ENCODE measurements around the gene EPM2A. TPM values are rescaled to one million over a fixed set of nuclear protein-coding genes. Genes with fewer than 3 reads are reported as not detected.

Gene EPM2A
- polyA plus RNA-seq, result 1 to 10 TPM; 1.6 to 3.1 TPM

DNA sequence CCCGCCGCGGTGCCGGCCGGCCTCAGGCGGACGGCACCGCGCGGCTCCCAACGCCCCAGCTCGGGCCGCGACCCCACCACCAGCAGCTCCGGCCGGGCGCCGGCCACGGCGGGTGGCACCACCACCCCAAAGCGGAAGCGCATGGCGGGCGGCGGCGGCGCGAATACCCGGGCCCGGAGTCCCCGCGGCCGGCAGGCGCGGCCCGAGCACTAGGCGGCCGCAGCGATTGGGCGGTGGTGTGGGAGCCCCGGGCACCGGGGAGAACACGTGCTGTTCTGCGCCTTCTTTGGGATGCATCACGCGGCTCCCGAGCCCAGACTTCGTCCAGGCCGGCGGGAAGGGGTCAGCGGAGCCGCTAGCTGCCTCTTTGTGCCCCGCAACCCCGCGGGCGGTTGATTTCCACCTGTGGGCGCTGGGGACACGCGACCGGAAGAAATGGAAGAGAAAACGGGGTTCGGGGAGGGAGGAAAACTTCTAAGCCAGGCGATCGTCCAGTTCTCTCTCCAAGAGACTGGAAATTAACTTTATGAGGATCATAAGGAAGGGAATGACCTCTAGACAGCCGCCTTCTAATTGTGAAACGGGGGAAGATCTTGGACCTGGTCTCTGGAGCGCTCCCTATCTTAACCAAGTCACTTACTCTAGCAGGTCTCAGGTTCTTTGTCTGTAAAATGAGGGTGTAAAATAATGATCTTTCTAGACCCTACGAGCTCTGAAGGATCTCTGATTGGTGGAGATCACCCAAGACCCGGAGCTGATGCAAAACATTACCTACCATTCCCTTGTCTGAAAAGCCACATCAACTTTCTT is at the start of gene EPM2A:
TSS of gene EPM2A (minus strand) at position 165 of the 810 bp plus-strand sequence. CDS start at position 143, 22 bp downstream.
- WGBS, 2 donors, result 0% methylated on average over 44 to 69 of the region's 69 CpGs
- Histone ChIP-seq H3K4me1 (ENCODE audit: control insufficient read depth in 2 of 2, insufficient read depth in 2 of 2, low read length in 1 of 2) (no peaks in the 10 kb centered on the region), H3K27me3 (ENCODE audit: control insufficient read depth in 1 of 2, insufficient read depth in 2 of 2, low read length in 2 of 2) (no peaks in the 10 kb centered on the region), H3K4me3 (ENCODE audit: low read depth in 1 of 2, low read length in 2 of 2) (peak within 1 kb of the TSS; percentile 66 to 77), H3K27ac (ENCODE audit: low read depth in 2 of 2, low read length in 1 of 2) (peak within 1 kb of the TSS; percentile 93 to 98), H3K36me3 (ENCODE audit: control insufficient read depth in 2 of 2, insufficient read depth in 2 of 2, low read length in 1 of 2) (no peaks in the 10 kb centered on the region), H3K9me3 (ENCODE audit: control insufficient read depth in 2 of 2, insufficient read depth in 1 of 2, low read depth in 1 of 2, low read length in 1 of 2) (no peaks in the 10 kb centered on the region)

- H3K4me3 ChIP-seq (ENCODE audit: low read depth in 1 of 2, low read length in 2 of 2), result no peak overlapping the region
- no peaks in the 10 kb centered on the region for H3K27me3 ChIP-seq (ENCODE audit: control insufficient read depth in 1 of 2, insufficient read depth in 2 of 2, low read length in 2 of 2)
- no peak overlapping the region for H3K27ac ChIP-seq (ENCODE audit: low read depth in 2 of 2, low read length in 1 of 2)
- H3K4me1 ChIP-seq (ENCODE audit: control insufficient read depth in 2 of 2, insufficient read depth in 2 of 2, low read length in 1 of 2), result no peaks in the 10 kb centered on the region
- no peaks in the 10 kb centered on the region for H3K9me3 ChIP-seq (ENCODE audit: control insufficient read depth in 2 of 2, insufficient read depth in 1 of 2, low read depth in 1 of 2, low read length in 1 of 2)
- peaks cover 0 to 2% of the 10 kb centered on the region in 2 donors for H3K36me3 ChIP-seq (ENCODE audit: control insufficient read depth in 2 of 2, insufficient read depth in 2 of 2, low read length in 1 of 2)
- WGBS, 2 donors, result 71 to 80% methylated on average over 1 of the region's 1 CpG
Measured at GRCh38 chr6:145784683-145785082, 49.4 kb upstream of the EPM2A start.

GRCh38 chr6:145783796-145784195 is 48.5 kb upstream of the EPM2A start:
- no peaks in the 10 kb centered on the region for H3K9me3 ChIP-seq (ENCODE audit: control insufficient read depth in 2 of 2, insufficient read depth in 1 of 2, low read depth in 1 of 2, low read length in 1 of 2)
- H3K4me3 ChIP-seq (ENCODE audit: low read depth in 1 of 2, low read length in 2 of 2), result no peak overlapping the region
- H3K4me1 ChIP-seq (ENCODE audit: control insufficient read depth in 2 of 2, insufficient read depth in 2 of 2, low read length in 1 of 2), result no peaks in the 10 kb centered on the region
- H3K27me3 ChIP-seq (ENCODE audit: control insufficient read depth in 1 of 2, insufficient read depth in 2 of 2, low read length in 2 of 2), result no peaks in the 10 kb centered on the region
- WGBS, 2 donors, result 72 to 80% methylated on average over 5 of the region's 5 CpGs
- peaks cover 0 to 2% of the 10 kb centered on the region in 2 donors for H3K36me3 ChIP-seq (ENCODE audit: control insufficient read depth in 2 of 2, insufficient read depth in 2 of 2, low read length in 1 of 2)
- H3K27ac ChIP-seq (ENCODE audit: low read depth in 2 of 2, low read length in 1 of 2), result no peak overlapping the region

GRCh38 chr6:145772846-145773245 is 37.5 kb upstream of the EPM2A start:
- Histone ChIP-seq H3K27me3 (ENCODE audit: control insufficient read depth in 1 of 2, insufficient read depth in 2 of 2, low read length in 2 of 2) (no peaks in the 10 kb centered on the region), H3K4me3 (ENCODE audit: low read depth in 1 of 2, low read length in 2 of 2) (no peak overlapping the region), H3K9me3 (ENCODE audit: control insufficient read depth in 2 of 2, insufficient read depth in 1 of 2, low read depth in 1 of 2, low read length in 1 of 2) (no peaks in the 10 kb centered on the region), H3K36me3 (ENCODE audit: control insufficient read depth in 2 of 2, insufficient read depth in 2 of 2, low read length in 1 of 2) (no peaks in the 10 kb centered on the region), H3K27ac (ENCODE audit: low read depth in 2 of 2, low read length in 1 of 2) (no peak overlapping the region), H3K4me1 (ENCODE audit: control insufficient read depth in 2 of 2, insufficient read depth in 2 of 2, low read length in 1 of 2) (no peaks in the 10 kb centered on the region)
- WGBS, 2 donors, result 57 to 82% methylated on average over 1 of the region's 1 CpG

DNA sequence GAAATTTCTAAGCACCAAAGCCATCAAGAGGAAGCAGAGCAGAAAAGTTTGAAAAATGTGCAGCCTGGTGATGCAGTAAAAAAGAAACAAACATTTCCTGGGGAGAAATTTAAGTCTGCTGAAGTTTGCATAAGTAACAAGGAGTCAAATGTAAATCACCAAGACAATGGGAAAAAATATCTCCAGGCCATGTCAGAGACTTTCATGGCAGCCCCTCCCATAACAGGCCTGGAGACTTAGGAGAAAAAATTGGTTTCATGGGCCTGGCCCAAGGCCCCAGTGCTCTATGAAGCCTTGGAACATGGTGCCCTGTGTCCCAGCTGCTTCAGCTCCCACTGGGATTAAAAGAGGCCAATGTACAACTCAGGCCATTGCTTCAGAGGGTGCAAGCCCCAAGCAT is 30.1 kb upstream of the EPM2A start:
- no peak overlapping the region for H3K4me3 ChIP-seq (ENCODE audit: low read depth in 1 of 2, low read length in 2 of 2)

DNA sequence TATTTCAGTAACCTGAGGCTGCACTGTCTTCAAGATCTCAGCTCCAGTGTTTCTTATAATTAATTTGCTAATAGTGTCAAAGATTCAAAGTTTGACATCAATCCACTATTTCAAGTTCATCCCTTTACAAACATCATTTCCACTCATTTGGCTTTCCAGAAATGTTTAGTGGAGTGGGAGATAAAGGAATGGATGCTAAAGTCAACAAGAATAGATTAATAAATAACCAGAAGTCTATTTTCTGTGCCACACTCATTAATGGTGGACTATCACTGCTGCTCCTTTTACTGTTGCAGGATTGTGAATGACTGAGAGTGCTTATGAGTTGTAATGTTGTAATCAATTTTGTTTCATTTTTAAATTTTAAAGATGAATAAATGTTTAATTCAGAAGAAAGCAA is 28.4 kb upstream of the EPM2A start:
- H3K27me3 ChIP-seq (ENCODE audit: control insufficient read depth in 1 of 2, insufficient read depth in 2 of 2, low read length in 2 of 2), result no peaks in the 10 kb centered on the region
- H3K4me3 ChIP-seq (ENCODE audit: low read depth in 1 of 2, low read length in 2 of 2), result no peak overlapping the region
- H3K9me3 ChIP-seq (ENCODE audit: control insufficient read depth in 2 of 2, insufficient read depth in 1 of 2, low read depth in 1 of 2, low read length in 1 of 2), result no peaks in the 10 kb centered on the region
- no peaks in the 10 kb centered on the region for H3K4me1 ChIP-seq (ENCODE audit: control insufficient read depth in 2 of 2, insufficient read depth in 2 of 2, low read length in 1 of 2)
- H3K27ac ChIP-seq (ENCODE audit: low read depth in 2 of 2, low read length in 1 of 2), result no peak overlapping the region
- no peaks in the 10 kb centered on the region for H3K36me3 ChIP-seq (ENCODE audit: control insufficient read depth in 2 of 2, insufficient read depth in 2 of 2, low read length in 1 of 2)

More for the DNA sequence above, 30.1 kb upstream of the EPM2A start:
- Histone ChIP-seq H3K9me3 (ENCODE audit: control insufficient read depth in 2 of 2, insufficient read depth in 1 of 2, low read depth in 1 of 2, low read length in 1 of 2) (no peaks in the 10 kb centered on the region), H3K27ac (ENCODE audit: low read depth in 2 of 2, low read length in 1 of 2) (no peak overlapping the region), H3K27me3 (ENCODE audit: control insufficient read depth in 1 of 2, insufficient read depth in 2 of 2, low read length in 2 of 2) (no peaks in the 10 kb centered on the region), H3K4me1 (ENCODE audit: control insufficient read depth in 2 of 2, insufficient read depth in 2 of 2, low read length in 1 of 2) (no peaks in the 10 kb centered on the region), H3K36me3 (ENCODE audit: control insufficient read depth in 2 of 2, insufficient read depth in 2 of 2, low read length in 1 of 2) (no peaks in the 10 kb centered on the region)

DNA sequence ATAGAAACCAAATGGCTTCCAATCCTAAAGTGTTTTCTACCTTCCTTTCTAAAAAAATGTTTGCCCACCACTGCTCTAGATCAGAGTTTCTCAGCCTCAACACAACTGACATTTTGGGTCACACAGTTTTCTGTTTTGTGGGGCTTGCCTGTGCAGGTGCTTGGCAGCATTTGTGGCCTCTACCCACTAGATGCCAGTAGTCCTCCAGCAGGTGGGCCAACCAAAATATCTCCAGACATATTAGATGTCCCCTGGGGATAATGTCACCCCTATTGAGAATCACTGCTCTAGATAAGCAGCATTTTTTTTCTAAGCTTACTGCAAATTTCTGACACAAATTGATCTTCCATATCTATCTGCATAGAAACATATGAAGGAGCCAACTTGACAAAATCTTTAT is 26.3 kb upstream of the EPM2A start:
- Histone ChIP-seq H3K4me1 (ENCODE audit: control insufficient read depth in 2 of 2, insufficient read depth in 2 of 2, low read length in 1 of 2) (no peaks in the 10 kb centered on the region), H3K4me3 (ENCODE audit: low read depth in 1 of 2, low read length in 2 of 2) (no peak overlapping the region), H3K27ac (ENCODE audit: low read depth in 2 of 2, low read length in 1 of 2) (no peak overlapping the region), H3K36me3 (ENCODE audit: control insufficient read depth in 2 of 2, insufficient read depth in 2 of 2, low read length in 1 of 2) (no peaks in the 10 kb centered on the region), H3K9me3 (ENCODE audit: control insufficient read depth in 2 of 2, insufficient read depth in 1 of 2, low read depth in 1 of 2, low read length in 1 of 2) (no peaks in the 10 kb centered on the region), H3K27me3 (ENCODE audit: control insufficient read depth in 1 of 2, insufficient read depth in 2 of 2, low read length in 2 of 2) (no peaks in the 10 kb centered on the region)

GRCh38 chr6:145758113-145758512 is 22.8 kb upstream of the EPM2A start:
- no peak overlapping the region for H3K27ac ChIP-seq (ENCODE audit: low read depth in 2 of 2, low read length in 1 of 2)
- WGBS, 2 donors, result 82 to 84% methylated on average over 4 of the region's 4 CpGs
- no peaks in the 10 kb centered on the region for H3K36me3 ChIP-seq (ENCODE audit: control insufficient read depth in 2 of 2, insufficient read depth in 2 of 2, low read length in 1 of 2)
- no peaks in the 10 kb centered on the region for H3K9me3 ChIP-seq (ENCODE audit: control insufficient read depth in 2 of 2, insufficient read depth in 1 of 2, low read depth in 1 of 2, low read length in 1 of 2)
- no peaks in the 10 kb centered on the region for H3K27me3 ChIP-seq (ENCODE audit: control insufficient read depth in 1 of 2, insufficient read depth in 2 of 2, low read length in 2 of 2)
- no peak overlapping the region for H3K4me3 ChIP-seq (ENCODE audit: low read depth in 1 of 2, low read length in 2 of 2)
- no peaks in the 10 kb centered on the region for H3K4me1 ChIP-seq (ENCODE audit: control insufficient read depth in 2 of 2, insufficient read depth in 2 of 2, low read length in 1 of 2)

DNA sequence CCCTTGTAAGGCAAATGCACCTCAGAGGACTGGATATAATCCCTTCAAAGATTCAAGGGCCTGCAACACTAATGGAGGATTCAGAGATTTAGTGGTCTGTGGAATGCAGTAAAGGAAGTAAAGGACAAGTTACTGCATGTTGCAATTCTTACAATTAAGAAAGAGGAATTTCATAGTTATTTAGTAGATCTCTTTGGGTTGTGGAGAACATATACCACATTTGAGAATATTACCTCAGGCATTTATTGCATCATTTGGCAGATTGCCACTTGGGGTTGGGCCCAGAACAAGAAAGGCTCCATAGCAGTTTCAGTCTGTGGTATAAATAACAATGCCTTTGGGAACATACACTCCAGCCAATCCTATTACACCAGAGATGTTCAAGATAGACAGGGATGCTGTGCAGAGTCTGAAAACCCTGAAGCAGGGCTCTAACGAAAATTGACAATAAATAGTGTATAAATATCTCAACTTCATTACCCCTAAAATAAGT is 20.9 kb upstream of the EPM2A start:
- no peaks in the 10 kb centered on the region for H3K36me3 ChIP-seq (ENCODE audit: control insufficient read depth in 2 of 2, insufficient read depth in 2 of 2, low read length in 1 of 2)
- WGBS, 2 donors, result 18 to 22% methylated on average over 1 of the region's 1 CpG

GRCh38 chr6:145755682-145756081 is 20.4 kb upstream of the EPM2A start:
- no peak overlapping the region for H3K27ac ChIP-seq (ENCODE audit: low read depth in 2 of 2, low read length in 1 of 2)
- no peaks in the 10 kb centered on the region for H3K36me3 ChIP-seq (ENCODE audit: control insufficient read depth in 2 of 2, insufficient read depth in 2 of 2, low read length in 1 of 2)
- H3K4me3 ChIP-seq (ENCODE audit: low read depth in 1 of 2, low read length in 2 of 2), result no peak overlapping the region
- no peaks in the 10 kb centered on the region for H3K9me3 ChIP-seq (ENCODE audit: control insufficient read depth in 2 of 2, insufficient read depth in 1 of 2, low read depth in 1 of 2, low read length in 1 of 2)
- no peaks in the 10 kb centered on the region for H3K4me1 ChIP-seq (ENCODE audit: control insufficient read depth in 2 of 2, insufficient read depth in 2 of 2, low read length in 1 of 2)
- H3K27me3 ChIP-seq (ENCODE audit: control insufficient read depth in 1 of 2, insufficient read depth in 2 of 2, low read length in 2 of 2), result no peaks in the 10 kb centered on the region

More for the DNA sequence above, 20.9 kb upstream of the EPM2A start:
- no peaks in the 10 kb centered on the region for H3K4me1 ChIP-seq (ENCODE audit: control insufficient read depth in 2 of 2, insufficient read depth in 2 of 2, low read length in 1 of 2)
- no peak overlapping the region for H3K4me3 ChIP-seq (ENCODE audit: low read depth in 1 of 2, low read length in 2 of 2)
- no peak overlapping the region for H3K27ac ChIP-seq (ENCODE audit: low read depth in 2 of 2, low read length in 1 of 2)
- H3K9me3 ChIP-seq (ENCODE audit: control insufficient read depth in 2 of 2, insufficient read depth in 1 of 2, low read depth in 1 of 2, low read length in 1 of 2), result no peaks in the 10 kb centered on the region
- no peaks in the 10 kb centered on the region for H3K27me3 ChIP-seq (ENCODE audit: control insufficient read depth in 1 of 2, insufficient read depth in 2 of 2, low read length in 2 of 2)

Measured in esophagus (tissue), 2 donors.